PC-9 (cell line): ENCODE measurements around the gene TSPAN11.

ENCODE experiments used
- EZH2 ChIP-seq: fragments of 200-600 bp; sonication (generic); IDR thresholded peaks from 2 replicates; pipeline ENCODE4 v1.8.0; 2017; ENCODE audit warnings: antibody characterized with exemption, low read depth
- TF ChIP-seq, protein P1 (sequence below): fragments of 200-600 bp; sonication (generic); conservative IDR thresholded peaks from 2 replicates; pipeline ENCODE4 v1.6.1; 2017; ENCODE audit warnings: mixed run types, antibody characterized with exemption, mild to moderate bottlenecking, moderate library complexity

- TF ChIP-seq EZH2 = no peak
- TF ChIP-seq, protein P1, sequence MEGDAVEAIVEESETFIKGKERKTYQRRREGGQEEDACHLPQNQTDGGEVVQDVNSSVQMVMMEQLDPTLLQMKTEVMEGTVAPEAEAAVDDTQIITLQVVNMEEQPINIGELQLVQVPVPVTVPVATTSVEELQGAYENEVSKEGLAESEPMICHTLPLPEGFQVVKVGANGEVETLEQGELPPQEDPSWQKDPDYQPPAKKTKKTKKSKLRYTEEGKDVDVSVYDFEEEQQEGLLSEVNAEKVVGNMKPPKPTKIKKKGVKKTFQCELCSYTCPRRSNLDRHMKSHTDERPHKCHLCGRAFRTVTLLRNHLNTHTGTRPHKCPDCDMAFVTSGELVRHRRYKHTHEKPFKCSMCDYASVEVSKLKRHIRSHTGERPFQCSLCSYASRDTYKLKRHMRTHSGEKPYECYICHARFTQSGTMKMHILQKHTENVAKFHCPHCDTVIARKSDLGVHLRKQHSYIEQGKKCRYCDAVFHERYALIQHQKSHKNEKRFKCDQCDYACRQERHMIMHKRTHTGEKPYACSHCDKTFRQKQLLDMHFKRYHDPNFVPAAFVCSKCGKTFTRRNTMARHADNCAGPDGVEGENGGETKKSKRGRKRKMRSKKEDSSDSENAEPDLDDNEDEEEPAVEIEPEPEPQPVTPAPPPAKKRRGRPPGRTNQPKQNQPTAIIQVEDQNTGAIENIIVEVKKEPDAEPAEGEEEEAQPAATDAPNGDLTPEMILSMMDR = no peak
Measured at GRCh38 chr12:30996752-30997151, 70.2 kb downstream of the TSPAN11 start.
